OCI-LY3 (cell line): ENCODE measurements around the gene HAO2.

ENCODE experiments used
- H2AFZ ChIP-seq: fragments of 200-600, 300-600 bp; shearing (Covaris generic); 2 replicates; pipeline ENCODE4 v1.6.0; 2014; ENCODE audit warnings: antibody characterized with exemption, low read depth, low read length
- H3K27ac ChIP-seq: fragments of 200-600, 300-600 bp; sonication (generic); 2 replicates; pipeline ENCODE4 v1.5.1; 2014; ENCODE audit warnings: mild to moderate bottlenecking, low read length, moderate library complexity, mixed read lengths
- H3K27me3 ChIP-seq: fragments of 200-600, 300-600 bp; sonication (generic); 2 replicates; pipeline ENCODE4 v1.6.1; 2014; ENCODE audit warnings: low read depth, low read length, mixed read lengths
- H3K36me3 ChIP-seq: fragments of 200-600, 300-600 bp; sonication (generic); replicated peaks from 2 replicates; pipeline ENCODE3; 2014; ENCODE audit warnings: low read depth, low read length, mixed read lengths
- H3K4me1 ChIP-seq: fragments of 300-600, 200-600 bp; sonication (generic); 2 replicates; pipeline ENCODE4 v1.6.1; 2014; ENCODE audit warnings: low read length, mixed read lengths
- H3K4me2 ChIP-seq: fragments of 200-600, 300-600 bp; sonication (generic); 2 replicates; pipeline ENCODE4 v1.6.1; 2014; ENCODE audit warnings: low read length, mixed read lengths
- H3K4me3 ChIP-seq: fragments of 300-600, 200-600 bp; sonication (generic); 2 replicates; pipeline ENCODE4 v1.5.1; 2014; ENCODE audit warnings: antibody characterized with exemption, mild to moderate bottlenecking, low read length, moderate library complexity
- H3K79me2 ChIP-seq: fragments of 300-600, 200-600 bp; shearing (Covaris generic); 2 replicates; pipeline ENCODE4 v1.6.1; 2014; ENCODE audit warnings: mild to moderate bottlenecking, low read length, mixed read lengths
- H3K9ac ChIP-seq: fragments of 300-600, 200-600 bp; shearing (Covaris generic); 2 replicates; pipeline ENCODE4 v1.6.0; 2014; ENCODE audit warnings: mild to moderate bottlenecking, low read length, moderate library complexity
- H3K9me3 ChIP-seq: fragments of 200-600, 300-600 bp; shearing (Covaris generic); 2 replicates; pipeline ENCODE4 v1.6.1; 2014; ENCODE audit warnings: low read length, mixed read lengths; ENCODE audit not compliant: insufficient read depth
- H4K20me1 ChIP-seq: fragments of 200-600, 300-600 bp; sonication (generic); 2 replicates; pipeline ENCODE4 v1.6.1; 2016; ENCODE audit warnings: low read length, mixed read lengths; ENCODE audit not compliant: insufficient read depth
- EZH2phosphoT487 ChIP-seq: fragments of 200-600 bp; shearing (Covaris generic); IDR thresholded peaks from 2 replicates; pipeline ENCODE4 v1.6.1; 2018; ENCODE audit warnings: antibody characterized with exemption, mixed run types, low read depth
- TF ChIP-seq, protein P1 (sequence below): fragments of 200-600, 300-600 bp; sonication (generic); IDR thresholded peaks from 2 replicates; pipeline ENCODE4 v1.5.1; 2014; ENCODE audit warnings: antibody characterized with exemption, low read length, low read depth

HAO2 gene

DNA sequence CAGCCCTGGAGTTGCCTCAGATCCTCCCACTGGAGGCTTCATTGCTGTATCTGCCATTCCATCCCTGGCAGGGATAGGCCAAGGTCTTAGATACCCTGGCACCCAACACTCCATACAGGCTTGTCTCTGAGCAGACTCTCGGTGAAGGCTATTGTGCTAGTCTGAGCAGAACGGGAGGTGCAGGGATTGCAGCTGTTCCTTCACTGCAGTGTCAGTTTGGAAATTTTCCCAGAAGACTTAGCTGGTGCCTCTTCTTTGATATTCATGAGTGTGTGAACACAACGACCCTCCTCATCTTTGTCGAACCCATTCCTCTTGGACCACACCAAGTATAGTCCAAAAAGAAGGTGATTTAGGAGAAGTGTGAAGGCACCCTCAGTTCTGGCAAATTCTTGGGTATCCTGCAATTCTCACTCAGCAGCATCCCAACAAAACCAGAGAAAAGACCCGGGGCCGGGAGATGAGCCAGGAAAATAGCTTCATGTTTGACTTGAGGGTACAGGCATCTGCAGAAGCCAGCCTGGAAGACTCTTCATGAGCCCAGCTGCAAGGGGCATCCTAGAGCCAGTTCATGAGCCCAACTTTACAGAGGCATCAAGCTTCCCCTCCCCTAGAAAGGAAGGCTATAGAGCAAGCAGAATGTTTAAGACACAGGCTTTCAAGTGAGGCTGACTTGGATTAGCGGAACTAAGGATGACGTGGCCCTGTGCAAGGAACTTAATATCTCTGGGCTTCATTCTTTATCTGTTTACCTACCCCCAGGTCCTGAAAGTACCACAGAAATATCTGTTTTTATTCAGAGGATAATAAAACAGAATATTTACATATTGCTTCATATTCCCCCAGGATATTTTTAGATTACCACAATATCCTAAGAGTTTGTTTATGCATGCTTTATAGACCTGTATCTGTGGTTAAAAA, 38.8 kb upstream of the HAO2 start:
- Histone ChIP-seq H3K9me3 (no peaks in the 10 kb centered on the region), H3K4me2 (no peak overlapping the region), H3K4me1 (peaks cover 33% of the 10 kb centered on the region), H3K79me2 (no peaks in the 10 kb centered on the region), H2AFZ (no peak overlapping the region), H3K27ac (no peak overlapping the region), H4K20me1 (no peaks in the 10 kb centered on the region), H3K27me3 (no peaks in the 10 kb centered on the region), H3K36me3 (no peaks in the 10 kb centered on the region), H3K9ac (no peak overlapping the region), H3K4me3 (no peak overlapping the region)
- TF ChIP-seq, protein P1, sequence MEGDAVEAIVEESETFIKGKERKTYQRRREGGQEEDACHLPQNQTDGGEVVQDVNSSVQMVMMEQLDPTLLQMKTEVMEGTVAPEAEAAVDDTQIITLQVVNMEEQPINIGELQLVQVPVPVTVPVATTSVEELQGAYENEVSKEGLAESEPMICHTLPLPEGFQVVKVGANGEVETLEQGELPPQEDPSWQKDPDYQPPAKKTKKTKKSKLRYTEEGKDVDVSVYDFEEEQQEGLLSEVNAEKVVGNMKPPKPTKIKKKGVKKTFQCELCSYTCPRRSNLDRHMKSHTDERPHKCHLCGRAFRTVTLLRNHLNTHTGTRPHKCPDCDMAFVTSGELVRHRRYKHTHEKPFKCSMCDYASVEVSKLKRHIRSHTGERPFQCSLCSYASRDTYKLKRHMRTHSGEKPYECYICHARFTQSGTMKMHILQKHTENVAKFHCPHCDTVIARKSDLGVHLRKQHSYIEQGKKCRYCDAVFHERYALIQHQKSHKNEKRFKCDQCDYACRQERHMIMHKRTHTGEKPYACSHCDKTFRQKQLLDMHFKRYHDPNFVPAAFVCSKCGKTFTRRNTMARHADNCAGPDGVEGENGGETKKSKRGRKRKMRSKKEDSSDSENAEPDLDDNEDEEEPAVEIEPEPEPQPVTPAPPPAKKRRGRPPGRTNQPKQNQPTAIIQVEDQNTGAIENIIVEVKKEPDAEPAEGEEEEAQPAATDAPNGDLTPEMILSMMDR = no peak
- TF ChIP-seq EZH2phosphoT487 = no peak

DNA sequence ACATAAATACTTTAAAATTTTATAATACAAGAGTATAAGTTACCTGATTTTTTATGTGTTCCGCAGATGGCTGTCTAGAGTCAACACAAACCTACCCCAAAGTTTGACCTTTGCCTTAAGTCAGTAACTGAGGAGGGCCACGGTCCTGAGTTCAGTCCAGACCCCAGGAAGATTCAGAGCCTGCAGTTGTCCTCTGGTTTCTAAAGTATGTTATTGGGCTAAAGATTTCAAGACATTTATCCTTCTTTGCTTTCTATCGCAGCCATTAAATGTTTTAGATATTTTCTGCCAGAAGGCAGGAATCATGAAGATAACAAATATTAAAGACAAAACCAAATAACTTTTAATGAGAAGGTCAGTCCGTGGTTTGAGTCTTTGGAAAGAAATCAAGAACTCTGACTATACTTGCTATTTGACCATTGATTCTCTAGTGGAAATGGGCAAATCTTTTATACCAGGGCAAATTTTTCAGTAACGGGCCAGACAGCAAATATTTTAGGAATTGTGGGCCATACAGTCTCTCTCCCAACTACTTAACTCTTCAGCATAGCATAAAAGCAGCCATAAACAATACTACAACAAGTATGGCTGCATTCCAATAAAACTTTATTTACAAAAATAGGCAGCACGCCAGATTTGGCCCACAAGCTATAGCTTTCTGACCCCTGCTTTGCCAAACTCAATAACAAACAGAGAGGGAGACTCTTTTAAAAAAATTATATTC, 38.0 kb upstream of the HAO2 start:
- Histone ChIP-seq H3K79me2 (no peaks in the 10 kb centered on the region), H2AFZ (no peak overlapping the region), H3K9ac (no peak overlapping the region), H3K27ac (no peak overlapping the region), H3K27me3 (no peaks in the 10 kb centered on the region), H4K20me1 (no peaks in the 10 kb centered on the region), H3K4me2 (no peak overlapping the region), H3K36me3 (no peaks in the 10 kb centered on the region), H3K9me3 (no peaks in the 10 kb centered on the region), H3K4me3 (no peak overlapping the region), H3K4me1 (peaks cover 25% of the 10 kb centered on the region)
- no peak for TF ChIP-seq EZH2phosphoT487
- TF ChIP-seq, protein P1 = no peak

DNA sequence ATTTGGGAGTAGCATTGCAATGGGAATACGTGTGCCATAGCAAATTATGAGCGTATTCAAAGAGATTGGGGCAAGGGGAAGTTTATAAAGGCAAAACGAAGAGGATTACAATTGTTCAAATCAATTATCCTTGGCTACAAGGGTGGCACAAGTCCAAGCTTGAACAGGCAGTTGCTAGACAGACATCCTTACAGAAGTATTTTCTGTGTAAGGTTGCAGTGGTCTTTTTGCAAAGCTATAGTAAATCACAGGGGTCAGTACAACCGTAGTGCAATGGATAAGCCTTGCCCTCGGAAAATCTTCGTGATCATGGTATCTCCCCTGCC, 37.4 kb upstream of the HAO2 start:
- Histone ChIP-seq H3K4me1 (peaks cover 20% of the 10 kb centered on the region), H3K79me2 (no peaks in the 10 kb centered on the region), H3K36me3 (no peaks in the 10 kb centered on the region), H3K9me3 (no peaks in the 10 kb centered on the region), H3K4me2 (no peak overlapping the region), H3K27ac (no peak overlapping the region), H3K9ac (no peak overlapping the region), H3K27me3 (no peaks in the 10 kb centered on the region), H4K20me1 (no peaks in the 10 kb centered on the region), H3K4me3 (no peak overlapping the region), H2AFZ (no peak overlapping the region)
- TF ChIP-seq, protein P1 = no peak
- no peak for TF ChIP-seq EZH2phosphoT487

DNA sequence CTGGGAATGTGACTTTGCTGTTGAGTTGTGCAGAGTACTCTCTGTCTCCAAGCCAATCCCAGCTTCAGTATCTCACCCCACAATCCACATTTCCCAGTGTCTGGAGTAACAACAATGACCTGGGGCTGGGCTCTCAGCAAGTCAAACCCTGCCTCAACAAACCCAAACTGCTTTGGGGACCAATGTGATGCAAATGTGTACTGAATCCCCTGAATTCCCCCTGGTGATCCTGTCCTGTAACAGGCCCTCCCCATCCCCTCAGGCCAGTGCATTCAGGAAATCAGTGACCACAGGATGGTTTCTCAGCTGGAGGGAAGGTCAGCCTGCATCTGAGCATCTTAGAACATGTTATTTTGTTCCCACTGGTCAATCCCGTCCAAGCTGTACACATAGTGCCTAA, 36.7 kb upstream of the HAO2 start:
- no peak overlapping the region for H3K27ac ChIP-seq
- no peaks in the 10 kb centered on the region for H3K9me3 ChIP-seq
- H3K4me2 ChIP-seq = no peak overlapping the region
- H2AFZ ChIP-seq = no peak overlapping the region
- H3K79me2 ChIP-seq = no peaks in the 10 kb centered on the region
- H3K4me3 ChIP-seq = no peak overlapping the region
- peaks cover 13% of the 10 kb centered on the region for H3K4me1 ChIP-seq
- H4K20me1 ChIP-seq = no peaks in the 10 kb centered on the region
- H3K27me3 ChIP-seq = no peaks in the 10 kb centered on the region
- H3K36me3 ChIP-seq = no peaks in the 10 kb centered on the region
- H3K9ac ChIP-seq = no peak overlapping the region
- TF ChIP-seq EZH2phosphoT487 = no peak
- TF ChIP-seq, protein P1 = no peak
